Choroid plexus epithelial cell (primary cell): ENCODE data around the gene GRK3.

Experiments used
- DNase-seq: peaks from one replicate; pipeline ENCODE4 v3.0.0-alpha.2; 2010; ENCODE audit warnings: low read depth
- H3K4me3 ChIP-seq: 2 replicates; pipeline ENCODE4 v1.5.1; 2011; ENCODE audit warnings: low read depth, mild to moderate bottlenecking, control low read depth, low read length, moderate library complexity
- CTCF ChIP-seq: conservative IDR thresholded peaks from 2 replicates; pipeline ENCODE4 v1.5.1; 2011; ENCODE audit warnings: low read depth, mild to moderate bottlenecking, control low read depth, inconsistent platforms, low read length, moderate library complexity

GRK3 gene

GRCh38 chr22:25689631-25690030, 125.2 kb downstream of the GRK3 start:
- DNase-seq = no peak
- TF ChIP-seq CTCF = no peak

GRCh38 chr22:25690798-25691197, 126.3 kb downstream of the GRK3 start:
- no peak overlapping the region for H3K4me3 ChIP-seq
- DNase-seq = no peak
- no peak for TF ChIP-seq CTCF

More at GRCh38 chr22:25689631-25690030, 125.2 kb downstream of the GRK3 start:
- H3K4me3 ChIP-seq = no peak overlapping the region

GRCh38 chr22:25692397-25693267, 128.2 kb downstream of the GRK3 start:
- no peak for TF ChIP-seq CTCF
- no peak for DNase-seq
- no peak overlapping the region for H3K4me3 ChIP-seq

GRCh38 chr22:25693268-25693565, 128.7 kb downstream of the GRK3 start:
- DNase-seq = no peak
- no peak overlapping the region for H3K4me3 ChIP-seq

GRCh38 chr22:25694196-25694907, 129.9 kb downstream of the GRK3 start:
- DNase-seq = no peak
- no peak for TF ChIP-seq CTCF
- H3K4me3 ChIP-seq = no peak overlapping the region

More at GRCh38 chr22:25693268-25693565, 128.7 kb downstream of the GRK3 start:
- TF ChIP-seq CTCF = no peak

- H3K4me3 ChIP-seq = no peak overlapping the region
- no peak for DNase-seq
- TF ChIP-seq CTCF = no peak
Measured at GRCh38 chr22:25695146-25695545, 130.7 kb downstream of the GRK3 start.

- no peak for DNase-seq
- TF ChIP-seq CTCF = no peak
- H3K4me3 ChIP-seq = no peak overlapping the region
Measured at GRCh38 chr22:25696763-25697162, 132.3 kb downstream of the GRK3 start.
